Gastroesophageal sphincter (tissue), 4 donors: ENCODE data around the gene ALDOC. TPM values are rescaled to one million over a fixed set of nuclear protein-coding genes. Genes with fewer than 3 reads are reported as not detected.

ENCODE experiments used
- ATAC-seq: fragments of 150-250 bp; one replicate; pipeline ENCODE4 v1.9.1; 2016; ENCODE audit warnings: mild to moderate bottlenecking, moderate library complexity
- H3K27ac ChIP-seq, 4 donors: fragments of 200-600 bp; sonication (generic) in 3 of 4; 1 replicate in 3 of 4; 2 replicates in 1 of 4; pipeline ENCODE4 v1.5.1; 2016 to 2019
- H3K27me3 ChIP-seq: fragments of 200-600 bp; sonication (generic); one replicate; pipeline ENCODE4 v1.5.1; 2019
- H3K36me3 ChIP-seq, 2 donors: fragments of 200-600 bp; sonication (generic); one replicate each; pipeline ENCODE4 v1.5.1; 2019; ENCODE audit warnings: control low read depth in 1 of 2
- H3K4me1 ChIP-seq, 3 donors: fragments of 200-600 bp; sonication (generic); 1 replicate in 2 of 3; 2 replicates in 1 of 3; pipeline ENCODE4 v1.5.1; 2016 to 2019; ENCODE audit warnings: control low read depth in 2 of 3
- H3K4me3 ChIP-seq, 2 donors: fragments of 200-600 bp; sonication (generic); one replicate each; pipeline ENCODE4 v1.5.1; 2019; ENCODE audit warnings: mild to moderate bottlenecking in 1 of 2, moderate library complexity in 1 of 2
- H3K9me3 ChIP-seq, 3 donors: fragments of 200-600 bp; sonication (generic); one replicate each; pipeline ENCODE4 v1.5.1; 2017 to 2019; ENCODE audit warnings: control low read depth in 2 of 3
- CTCF ChIP-seq, 4 experiments: fragments of 200-600 bp in 2 of 4; fragments of 450-650 bp in 2 of 4; sonication (generic) in 1 of 4; IDR thresholded peaks; one replicate each; pipeline ENCODE4 v1.5.1; 2017 to 2019; ENCODE audit warnings: antibody characterized with exemption in 4 of 4, mild to moderate bottlenecking in 2 of 4, moderate library complexity in 2 of 4
- EP300 ChIP-seq: sonication (generic); formaldehyde crosslinking; IDR thresholded peaks from one replicate; pipeline ENCODE4 v1.6.1; 2017; ENCODE audit warnings: antibody characterized with exemption, mild to moderate bottlenecking
- POLR2A ChIP-seq, 2 donors: fragments of 450-650 bp; IDR thresholded peaks; one replicate each; pipeline ENCODE4 v1.6.1; 2017; ENCODE audit warnings: antibody characterized with exemption in 2 of 2, mild to moderate bottlenecking in 2 of 2, moderate library complexity in 1 of 2
- POLR2AphosphoS5 ChIP-seq: sonication (generic); formaldehyde crosslinking; IDR thresholded peaks from one replicate; pipeline ENCODE4 v1.6.1; 2017; ENCODE audit warnings: antibody characterized with exemption
- WGBS, 2 donors: methylation state at CpG; one replicate each; pipeline ENCODE4 v1.1.5; 2018; ENCODE audit warnings: low coverage in 1 of 2; 5-methylcytosine and 5-hydroxymethylcytosine counted together
- total RNA-seq, 4 donors: library from RNA; depleted of rRNA; stranded (reverse); fragments of >200 nt; gene quantifications; one replicate each; pipeline ENCODE4 v1.1.0, GENCODE V29; 2016

ALDOC gene
- total RNA-seq, 4 donors from 2014 or later, result 29.1 to 46.5 (median 37.7) TPM

- TF ChIP-seq CTCF (IDR thresholded peaks at IDR 0.05) (no peak), POLR2A (IDR thresholded peaks at IDR 0.05) (no peak), POLR2AphosphoS5 (no peak), EP300 (no peak)
- no peaks in the 10 kb centered on the region for H3K9me3 ChIP-seq
- 100% methylated on average over 1 of the region's 9 CpGs; no CpG with 5 or more reads in 1 of the 2 donors for WGBS, 2 donors
- H3K36me3 ChIP-seq, result peaks cover 0 to 5% of the 10 kb centered on the region in 2 donors
- no peak overlapping the region for H3K27ac ChIP-seq
- H3K4me3 ChIP-seq, result no peak overlapping the region
- ATAC-seq, result no peak
- no peaks in the 10 kb centered on the region for H3K27me3 ChIP-seq
- peaks cover 0 to 52% (median 17%) of the 10 kb centered on the region in 3 donors for H3K4me1 ChIP-seq
Measured at GRCh38 chr17:28573521-28573920, 3.2 kb downstream of the ALDOC start.

GRCh38 chr17:28573040-28573380 is 3.7 kb downstream of the ALDOC start:
- Histone ChIP-seq H3K4me1 (peaks cover 0 to 56% (median 17%) of the 10 kb centered on the region in 3 donors), H3K36me3 (peaks cover 0 to 5% of the 10 kb centered on the region in 2 donors)
- no peak for ATAC-seq

GRCh38 chr17:28572259-28573039 is 4.2 kb downstream of the ALDOC start:
- peak overlapping the region; percentile 81 to 88 (median 85) for H3K27ac ChIP-seq
- H3K4me1 ChIP-seq, result peaks cover 0 to 59% (median 17%) of the 10 kb centered on the region in 3 donors
- H3K4me3 ChIP-seq, result peak overlapping the region; percentile 74 to 94
- H3K27me3 ChIP-seq, result no peaks in the 10 kb centered on the region
- TF ChIP-seq CTCF (IDR thresholded peaks at IDR 0.05) (no peak), EP300 (no peak), POLR2A (IDR thresholded peaks at IDR 0.05) (no peak), POLR2AphosphoS5 (no peak)
- H3K9me3 ChIP-seq, result no peaks in the 10 kb centered on the region
- no peak for ATAC-seq
- peaks cover 0 to 10% of the 10 kb centered on the region in 2 donors for H3K36me3 ChIP-seq
- WGBS, 2 donors, result 43 to 71% methylated on average over 1 to 4 of the region's 5 CpGs

More at GRCh38 chr17:28573040-28573380, 3.7 kb downstream of the ALDOC start:
- Histone ChIP-seq H3K27me3 (no peaks in the 10 kb centered on the region), H3K27ac (no peak overlapping the region), H3K4me3 (no peak overlapping the region), H3K9me3 (no peaks in the 10 kb centered on the region)
- no peak for TF ChIP-seq POLR2AphosphoS5
- no peak for TF ChIP-seq EP300
- TF ChIP-seq CTCF (IDR thresholded peaks at IDR 0.05), result no peak
- no peak for TF ChIP-seq POLR2A (IDR thresholded peaks at IDR 0.05)

GRCh38 chr17:28571361-28572122 is 5.2 kb downstream of the ALDOC start, which contains the start of gene PIGS:
TSS of gene PIGS (minus strand) at chr17:28571524. CDS start at chr17:28571496, 28 bp downstream.
- Histone ChIP-seq H3K9me3 (no peaks in the 10 kb centered on the region), H3K4me3 (peak within 1 kb of the TSS; percentile 74 to 94), H3K27me3 (no peaks in the 10 kb centered on the region), H3K4me1 (peaks cover 0 to 51% (median 12%) of the 10 kb centered on the region in 3 donors), H3K27ac (peak within 1 kb of the TSS; percentile 81 to 88 (median 85)), H3K36me3 (peaks cover 0 to 17% of the 10 kb centered on the region in 2 donors)
- peak; percentile 99 for ATAC-seq
- WGBS, 2 donors, result 0 to 3% methylated on average over 8 to 9 of the region's 49 CpGs
- peak; percentile 75 for TF ChIP-seq POLR2AphosphoS5
- peak; percentile 72 to 76 for TF ChIP-seq POLR2A (IDR thresholded peaks at IDR 0.05)
- TF ChIP-seq EP300, result no peak
- TF ChIP-seq CTCF (IDR thresholded peaks at IDR 0.05), result peak in 2 of 4 experiments; percentile 7 to 14
